Measurements from ENCODE around the gene PRKAB2.

DNA sequence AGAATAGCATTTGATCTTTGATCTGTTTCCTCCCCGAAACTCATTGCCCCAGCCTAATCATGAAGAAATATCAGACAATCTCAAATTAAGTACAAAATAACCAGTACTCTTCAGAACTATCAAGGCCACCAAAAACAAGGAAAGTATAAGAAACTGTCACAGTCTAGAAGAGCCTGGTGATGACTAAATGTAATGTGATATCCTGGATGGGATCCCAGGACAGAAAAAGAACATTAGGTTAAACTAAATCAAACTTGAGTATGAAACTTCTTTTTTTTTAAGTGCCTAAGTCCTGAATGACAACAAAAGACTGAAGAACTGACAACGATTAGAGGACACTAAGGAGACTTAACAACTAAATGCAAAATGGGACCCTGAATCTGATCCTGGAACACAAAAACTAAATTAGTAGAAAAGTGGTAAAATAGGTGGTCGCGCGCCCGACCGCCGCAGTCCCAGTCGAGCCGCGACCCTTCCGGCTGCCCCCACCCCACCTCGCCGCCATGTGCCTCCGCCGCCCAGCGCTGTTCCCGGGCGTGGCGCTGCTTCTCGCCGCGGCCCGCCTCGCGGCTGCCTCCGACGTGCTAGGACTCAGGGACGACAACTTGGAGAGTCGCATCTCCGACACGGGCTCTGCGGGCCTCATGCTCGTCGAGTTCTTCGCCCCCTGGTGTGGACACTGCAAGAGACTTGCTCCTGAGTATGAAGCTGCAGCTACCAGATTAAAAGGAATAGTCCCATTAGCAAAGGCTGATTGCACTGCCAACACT lies 5.5 kb upstream of the PRKAB2 start:
- TF ChIP-seq, protein P1, sequence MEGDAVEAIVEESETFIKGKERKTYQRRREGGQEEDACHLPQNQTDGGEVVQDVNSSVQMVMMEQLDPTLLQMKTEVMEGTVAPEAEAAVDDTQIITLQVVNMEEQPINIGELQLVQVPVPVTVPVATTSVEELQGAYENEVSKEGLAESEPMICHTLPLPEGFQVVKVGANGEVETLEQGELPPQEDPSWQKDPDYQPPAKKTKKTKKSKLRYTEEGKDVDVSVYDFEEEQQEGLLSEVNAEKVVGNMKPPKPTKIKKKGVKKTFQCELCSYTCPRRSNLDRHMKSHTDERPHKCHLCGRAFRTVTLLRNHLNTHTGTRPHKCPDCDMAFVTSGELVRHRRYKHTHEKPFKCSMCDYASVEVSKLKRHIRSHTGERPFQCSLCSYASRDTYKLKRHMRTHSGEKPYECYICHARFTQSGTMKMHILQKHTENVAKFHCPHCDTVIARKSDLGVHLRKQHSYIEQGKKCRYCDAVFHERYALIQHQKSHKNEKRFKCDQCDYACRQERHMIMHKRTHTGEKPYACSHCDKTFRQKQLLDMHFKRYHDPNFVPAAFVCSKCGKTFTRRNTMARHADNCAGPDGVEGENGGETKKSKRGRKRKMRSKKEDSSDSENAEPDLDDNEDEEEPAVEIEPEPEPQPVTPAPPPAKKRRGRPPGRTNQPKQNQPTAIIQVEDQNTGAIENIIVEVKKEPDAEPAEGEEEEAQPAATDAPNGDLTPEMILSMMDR (IDR thresholded peaks at IDR 0.05): no peak
- no peak for TF ChIP-seq EZH2 (IDR thresholded peaks at IDR 0.05; ENCODE audit: borderline replicate concordance, insufficient read depth, low read depth, low read length, poor library complexity, severe bottlenecking)
